ENCODE results near the gene MYCBP.

Gene MYCBP

DNA sequence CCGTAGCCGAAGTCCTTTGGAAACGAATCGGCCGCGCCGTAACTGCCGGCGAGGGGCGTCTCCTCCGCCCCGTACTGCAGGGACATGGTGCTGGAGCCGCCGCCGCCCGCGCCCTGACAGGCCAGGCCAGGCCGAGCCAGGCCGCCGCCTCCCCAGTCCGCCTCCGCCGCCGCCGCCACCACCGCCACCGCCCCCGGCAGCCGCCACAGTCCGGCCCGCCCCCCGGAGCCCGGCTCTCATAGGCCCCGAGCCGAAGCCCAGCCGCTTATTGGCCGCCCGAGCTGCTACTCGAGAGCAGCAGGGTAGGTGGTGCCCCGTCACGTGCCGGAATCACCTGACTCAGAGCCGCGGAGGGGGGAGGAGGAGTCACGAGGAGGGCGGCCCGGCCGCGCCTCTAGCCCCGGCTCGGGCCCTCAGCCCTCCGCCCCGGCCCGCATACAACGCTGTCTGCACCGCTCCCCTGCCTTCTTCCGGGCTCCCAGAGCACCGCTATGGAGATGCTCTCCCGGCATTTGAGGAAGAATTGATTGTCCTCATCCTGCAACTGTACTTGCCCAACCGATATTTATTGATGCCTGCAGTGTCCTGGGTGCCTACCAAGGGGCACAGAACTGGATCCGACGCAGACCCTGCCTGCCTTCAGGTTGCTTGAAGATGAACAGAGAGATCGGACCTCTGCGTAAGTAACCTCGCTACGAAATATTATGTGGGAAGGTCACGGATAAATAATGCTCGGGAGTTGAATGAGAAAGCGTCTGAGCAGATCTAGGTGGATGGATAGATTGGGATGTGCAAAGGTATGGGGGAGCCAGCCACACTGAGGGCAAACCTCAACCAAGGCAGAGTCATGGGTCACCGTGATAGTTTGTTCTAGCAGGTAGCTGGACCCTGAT, 13.3 kb downstream of the MYCBP start, which contains the start of gene RRAGC (continued):
- TF ChIP-seq PATZ1 (tag by site-specific recombination; IDR thresholded peaks at IDR 0.05) (peak; percentile 95), ZNF16 (tag by site-specific recombination; IDR thresholded peaks at IDR 0.05; ENCODE audit: low read depth) (no peak), ZNF785 (tag by site-specific recombination; IDR thresholded peaks at IDR 0.05) (no peak), ZNF324 (tag by site-specific recombination; IDR thresholded peaks at IDR 0.05) (no peak), ZNF174 (tag by site-specific recombination; IDR thresholded peaks at IDR 0.05) (no peak), ZSCAN16 (tag by site-specific recombination; IDR thresholded peaks at IDR 0.05) (no peak), ZNF211 (tag by site-specific recombination; IDR thresholded peaks at IDR 0.05; ENCODE audit: low read depth) (no peak), ZBTB48 (tag by site-specific recombination; IDR thresholded peaks at IDR 0.05) (peak; percentile 24; the same call in 1 of the 2 replicates), ZNF629 (tag by site-specific recombination; IDR thresholded peaks at IDR 0.05) (peak; percentile 51), ZEB2 (tag by site-specific recombination; IDR thresholded peaks at IDR 0.05) (peak; percentile 79), SP7 (tag by site-specific recombination; IDR thresholded peaks at IDR 0.05) (peak; percentile 68), ZNF248 (tag by site-specific recombination; IDR thresholded peaks at IDR 0.05) (no peak), ZNF621 (tag by site-specific recombination; IDR thresholded peaks at IDR 0.05) (no peak), ZNF792 (tag by site-specific recombination; IDR thresholded peaks at IDR 0.05) (no peak), HOXC10 (CRISPR knock-in tag; IDR thresholded peaks at IDR 0.05) (no peak), ZNF366 (tag by site-specific recombination; conservative IDR thresholded peaks at IDR 0.05) (0 out of 2 replicates have a peak, but pooled peaks have one; percentile 41), KLF1 (tag by site-specific recombination; IDR thresholded peaks at IDR 0.05) (peak; percentile 94), ZNF266 (tag by site-specific recombination; IDR thresholded peaks at IDR 0.05; ENCODE audit: low read depth) (no peak), ZNF776 (tag by site-specific recombination; IDR thresholded peaks at IDR 0.05; ENCODE audit: borderline replicate concordance) (no peak), ZNF335 (tag by site-specific recombination; conservative IDR thresholded peaks at IDR 0.05) (peak; percentile 87), CTCF (tag by site-specific recombination; IDR thresholded peaks at IDR 0.05) (no peak; the same call in 1 of the 2 replicates), BCL11A (tag by site-specific recombination; IDR thresholded peaks at IDR 0.05; ENCODE audit: low read depth) (peak; percentile 15; the same call in 1 of the 2 replicates), ZNF394 (tag by site-specific recombination; IDR thresholded peaks at IDR 0.05; ENCODE audit: borderline replicate concordance) (peak; percentile 49; the same call in 1 of the 2 replicates), ZNF670 (tag by site-specific recombination; IDR thresholded peaks at IDR 0.05; ENCODE audit: low read depth) (no peak), ZNF175 (tag by site-specific recombination; IDR thresholded peaks at IDR 0.05) (no peak), ZBTB20 (tag by site-specific recombination; IDR thresholded peaks at IDR 0.05) (peak; percentile 90)
- TF ChIP-seq, protein P1, sequence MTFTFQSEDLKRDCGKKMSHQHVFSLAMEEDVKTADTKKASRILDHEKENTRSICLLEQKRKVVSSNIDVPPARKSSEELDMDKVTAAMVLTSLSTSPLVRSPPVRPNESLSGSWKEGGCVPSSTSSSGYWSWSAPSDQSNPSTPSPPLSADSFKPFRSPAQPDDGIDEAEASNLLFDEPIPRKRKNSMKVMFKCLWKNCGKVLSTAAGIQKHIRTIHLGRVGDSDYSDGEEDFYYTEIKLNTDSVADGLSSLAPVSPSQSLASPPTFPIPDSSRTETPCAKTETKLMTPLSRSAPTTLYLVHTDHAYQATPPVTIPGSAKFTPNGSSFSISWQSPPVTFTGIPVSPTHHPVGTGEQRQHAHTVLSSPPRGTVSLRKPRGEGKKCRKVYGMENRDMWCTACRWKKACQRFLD (tag by site-specific recombination; IDR thresholded peaks at IDR 0.05): no peak
- TF ChIP-seq, protein P2, sequence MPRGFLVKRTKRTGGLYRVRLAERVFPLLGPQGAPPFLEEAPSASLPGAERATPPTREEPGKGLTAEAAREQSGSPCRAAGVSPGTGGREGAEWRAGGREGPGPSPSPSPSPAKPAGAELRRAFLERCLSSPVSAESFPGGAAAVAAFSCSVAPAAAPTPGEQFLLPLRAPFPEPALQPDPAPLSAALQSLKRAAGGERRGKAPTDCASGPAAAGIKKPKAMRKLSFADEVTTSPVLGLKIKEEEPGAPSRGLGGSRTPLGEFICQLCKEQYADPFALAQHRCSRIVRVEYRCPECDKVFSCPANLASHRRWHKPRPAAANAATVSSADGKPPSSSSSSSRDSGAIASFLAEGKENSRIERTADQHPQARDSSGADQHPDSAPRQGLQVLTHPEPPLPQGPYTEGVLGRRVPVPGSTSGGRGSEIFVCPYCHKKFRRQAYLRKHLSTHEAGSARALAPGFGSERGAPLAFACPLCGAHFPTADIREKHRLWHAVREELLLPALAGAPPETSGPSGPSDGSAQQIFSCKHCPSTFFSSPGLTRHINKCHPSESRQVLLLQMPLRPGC (tag by site-specific recombination; IDR thresholded peaks at IDR 0.05): peak; percentile 72; the same call in 1 of the 2 replicates
- TF ChIP-seq, protein P3, sequence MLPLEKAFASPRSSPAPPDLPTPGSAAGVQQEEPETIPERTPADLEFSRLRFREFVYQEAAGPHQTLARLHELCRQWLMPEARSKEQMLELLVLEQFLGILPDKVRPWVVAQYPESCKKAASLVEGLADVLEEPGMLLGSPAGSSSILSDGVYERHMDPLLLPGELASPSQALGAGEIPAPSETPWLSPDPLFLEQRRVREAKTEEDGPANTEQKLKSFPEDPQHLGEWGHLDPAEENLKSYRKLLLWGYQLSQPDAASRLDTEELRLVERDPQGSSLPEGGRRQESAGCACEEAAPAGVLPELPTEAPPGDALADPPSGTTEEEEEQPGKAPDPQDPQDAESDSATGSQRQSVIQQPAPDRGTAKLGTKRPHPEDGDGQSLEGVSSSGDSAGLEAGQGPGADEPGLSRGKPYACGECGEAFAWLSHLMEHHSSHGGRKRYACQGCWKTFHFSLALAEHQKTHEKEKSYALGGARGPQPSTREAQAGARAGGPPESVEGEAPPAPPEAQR (tag by site-specific recombination; IDR thresholded peaks at IDR 0.05): no peak
- TF ChIP-seq, protein P4, sequence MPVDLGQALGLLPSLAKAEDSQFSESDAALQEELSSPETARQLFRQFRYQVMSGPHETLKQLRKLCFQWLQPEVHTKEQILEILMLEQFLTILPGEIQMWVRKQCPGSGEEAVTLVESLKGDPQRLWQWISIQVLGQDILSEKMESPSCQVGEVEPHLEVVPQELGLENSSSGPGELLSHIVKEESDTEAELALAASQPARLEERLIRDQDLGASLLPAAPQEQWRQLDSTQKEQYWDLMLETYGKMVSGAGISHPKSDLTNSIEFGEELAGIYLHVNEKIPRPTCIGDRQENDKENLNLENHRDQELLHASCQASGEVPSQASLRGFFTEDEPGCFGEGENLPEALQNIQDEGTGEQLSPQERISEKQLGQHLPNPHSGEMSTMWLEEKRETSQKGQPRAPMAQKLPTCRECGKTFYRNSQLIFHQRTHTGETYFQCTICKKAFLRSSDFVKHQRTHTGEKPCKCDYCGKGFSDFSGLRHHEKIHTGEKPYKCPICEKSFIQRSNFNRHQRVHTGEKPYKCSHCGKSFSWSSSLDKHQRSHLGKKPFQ (tag by site-specific recombination; IDR thresholded peaks at IDR 0.05): no peak
